ENCODE data around the gene MRPL43. TPM values are rescaled to one million over a fixed set of nuclear protein-coding genes. Genes with fewer than 3 reads are reported as not detected.

Gene MRPL43
- total RNA-seq, 2 experiments from 2014 or later: 53.8 to 56.2 TPM

DNA sequence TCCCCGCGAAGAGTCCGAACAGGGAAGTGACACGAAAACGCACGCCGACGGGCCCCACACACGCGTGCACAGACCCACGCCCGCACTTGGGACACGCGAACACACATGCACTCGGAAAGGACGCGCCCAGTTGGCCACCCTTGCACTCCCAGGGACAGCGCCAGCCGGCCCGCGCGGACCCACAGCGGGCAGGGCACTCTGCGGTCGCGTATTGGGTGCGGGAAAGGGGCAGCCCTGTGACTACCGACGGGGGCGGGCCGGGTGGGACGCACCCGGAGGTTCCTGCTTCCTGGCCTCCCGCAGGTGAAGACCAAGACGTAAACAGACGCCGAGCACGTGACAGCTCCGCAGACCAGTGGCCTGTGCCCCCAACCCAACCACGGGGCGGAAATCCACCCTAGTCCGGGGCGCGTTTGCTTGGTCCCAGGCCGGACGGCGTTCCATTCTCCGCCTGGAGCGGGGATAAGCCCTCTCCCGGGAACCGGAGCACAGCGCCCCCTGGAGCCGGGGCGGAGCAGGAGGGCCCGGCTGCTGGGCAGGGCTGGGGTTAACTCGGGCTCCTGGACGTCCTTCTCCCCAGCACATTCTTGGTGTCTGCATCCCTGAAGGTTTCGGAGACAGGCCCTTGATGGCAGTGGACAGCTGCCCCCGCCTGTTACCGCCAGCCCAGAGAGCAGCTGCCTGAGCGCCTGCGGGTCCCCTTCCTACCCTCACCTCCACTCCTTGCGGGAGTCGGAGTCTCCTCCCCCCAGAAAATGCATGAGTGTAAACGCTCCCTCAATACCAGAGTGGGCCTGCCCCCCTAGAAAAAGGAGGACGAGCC is 10.3 kb upstream of the MRPL43 start:
- Histone ChIP-seq H3K4me3 (ENCODE audit: low read depth, low read length, poor library complexity, severe bottlenecking) (peak overlapping the region; percentile 90), H3K27ac (ENCODE audit: low read depth, low read length, poor library complexity, severe bottlenecking) (peak overlapping the region; percentile 63), H3K4me1 (ENCODE audit: insufficient read depth, low read length, poor library complexity, severe bottlenecking) (peaks cover 25% of the 10 kb centered on the region), H3K4me2 (ENCODE audit: low read length) (peak overlapping the region; percentile 99), H2AFZ (ENCODE audit: low read length) (peak overlapping the region; percentile 91), H3K36me3 (ENCODE audit: insufficient read depth, low read length) (peaks cover 33% of the 10 kb centered on the region; the same call in 1 of the 2 replicates), H3K9me3 (ENCODE audit: low read length) (no peaks in the 10 kb centered on the region), H3K9me2 (ENCODE audit: insufficient read depth, low read length) (no peaks in the 10 kb centered on the region), H3K79me2 (ENCODE audit: insufficient read depth, low read depth, low read length) (no peaks in the 10 kb centered on the region), H4K20me1 (ENCODE audit: insufficient read depth, low read length) (no peaks in the 10 kb centered on the region)
- no TSS peak for BruUV-seq (replicated peaks)
- no peak for TF ChIP-seq EZH2phosphoT487 (IDR thresholded peaks at IDR 0.05; ENCODE audit: borderline replicate concordance, low read depth, low read length)
- TF ChIP-seq, protein P1, sequence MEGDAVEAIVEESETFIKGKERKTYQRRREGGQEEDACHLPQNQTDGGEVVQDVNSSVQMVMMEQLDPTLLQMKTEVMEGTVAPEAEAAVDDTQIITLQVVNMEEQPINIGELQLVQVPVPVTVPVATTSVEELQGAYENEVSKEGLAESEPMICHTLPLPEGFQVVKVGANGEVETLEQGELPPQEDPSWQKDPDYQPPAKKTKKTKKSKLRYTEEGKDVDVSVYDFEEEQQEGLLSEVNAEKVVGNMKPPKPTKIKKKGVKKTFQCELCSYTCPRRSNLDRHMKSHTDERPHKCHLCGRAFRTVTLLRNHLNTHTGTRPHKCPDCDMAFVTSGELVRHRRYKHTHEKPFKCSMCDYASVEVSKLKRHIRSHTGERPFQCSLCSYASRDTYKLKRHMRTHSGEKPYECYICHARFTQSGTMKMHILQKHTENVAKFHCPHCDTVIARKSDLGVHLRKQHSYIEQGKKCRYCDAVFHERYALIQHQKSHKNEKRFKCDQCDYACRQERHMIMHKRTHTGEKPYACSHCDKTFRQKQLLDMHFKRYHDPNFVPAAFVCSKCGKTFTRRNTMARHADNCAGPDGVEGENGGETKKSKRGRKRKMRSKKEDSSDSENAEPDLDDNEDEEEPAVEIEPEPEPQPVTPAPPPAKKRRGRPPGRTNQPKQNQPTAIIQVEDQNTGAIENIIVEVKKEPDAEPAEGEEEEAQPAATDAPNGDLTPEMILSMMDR (conservative IDR thresholded peaks at IDR 0.05; ENCODE audit: low read length): peak; percentile 87
- intact Hi-C loops (cut with micrococcal nuclease; ENCODE audit: unreplicated experiment): loop anchor here (1.0 to 2.0 kb wide), 2 partner anchors 17 to 63 kb away; partner anchors contain the start of gene KAZALD1
- ChIA-PET CTCF (ENCODE audit: unreplicated experiment) (interaction anchor here (0.6 to 1.5 kb wide), 3 partner anchors 17 to 771 kb away, joined by 3 read pairs; no protein-coding TSS in a partner anchor), POLR2A (no interaction called here)
- DNase-seq (ENCODE audit: low spot score): peak; percentile 87

DNA sequence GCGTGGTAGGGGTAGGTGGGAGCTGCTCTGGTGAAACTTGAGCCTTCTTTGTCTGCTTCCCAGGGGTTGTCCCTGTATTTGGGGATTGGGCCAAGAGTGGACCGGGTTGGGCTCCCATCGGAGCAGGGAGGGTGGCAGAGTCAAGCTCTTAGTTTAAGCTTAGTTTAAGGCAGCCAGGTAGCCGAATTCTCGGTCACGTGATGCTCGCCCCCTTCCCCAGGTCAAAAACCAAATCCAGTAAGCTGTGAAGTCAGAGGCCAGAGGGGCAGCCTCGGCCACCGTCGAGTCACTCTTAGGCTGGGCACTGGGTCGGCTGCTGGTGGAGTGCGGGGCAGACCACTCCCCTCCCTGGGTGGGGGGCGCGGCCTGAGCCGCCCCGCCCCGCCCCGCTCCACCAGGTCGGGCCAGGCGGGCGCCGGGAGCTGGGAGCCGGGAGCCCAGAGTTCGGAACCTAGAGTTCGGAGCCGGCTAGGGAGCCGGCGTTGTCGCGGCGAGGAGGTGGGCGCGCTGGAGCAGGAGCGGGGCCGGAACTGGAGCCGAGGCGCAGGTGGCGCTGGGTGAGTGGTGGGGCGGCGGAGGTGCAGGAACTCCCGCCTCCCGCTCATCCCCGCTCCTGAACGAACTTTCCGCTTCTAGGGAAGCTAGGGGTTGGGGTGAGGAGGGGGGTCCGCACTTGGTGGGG is 9.5 kb upstream of the MRPL43 start:
- no peaks in the 10 kb centered on the region for H3K9me3 ChIP-seq (ENCODE audit: low read length)

More for the DNA sequence above, 9.5 kb upstream of the MRPL43 start:
- Histone ChIP-seq H3K36me3 (ENCODE audit: insufficient read depth, low read length) (peaks cover 35% of the 10 kb centered on the region; the same call in 1 of the 2 replicates), H3K4me2 (ENCODE audit: low read length) (peak overlapping the region; percentile 99), H4K20me1 (ENCODE audit: insufficient read depth, low read length) (no peaks in the 10 kb centered on the region), H3K79me2 (ENCODE audit: insufficient read depth, low read depth, low read length) (no peaks in the 10 kb centered on the region), H3K9me2 (ENCODE audit: insufficient read depth, low read length) (no peaks in the 10 kb centered on the region), H3K27ac (ENCODE audit: low read depth, low read length, poor library complexity, severe bottlenecking) (peak overlapping the region; percentile 63), H3K4me3 (ENCODE audit: low read depth, low read length, poor library complexity, severe bottlenecking) (peak overlapping the region; percentile 90), H3K4me1 (ENCODE audit: insufficient read depth, low read length, poor library complexity, severe bottlenecking) (peaks cover 25% of the 10 kb centered on the region), H2AFZ (ENCODE audit: low read length) (peak overlapping the region; percentile 91)
- intact Hi-C loops (cut with micrococcal nuclease; ENCODE audit: unreplicated experiment): loop anchor here (2.0 kb wide), 1 partner anchor 64 kb away; the partner anchor contains the start of gene KAZALD1
- peak; percentile 57 for DNase-seq (ENCODE audit: low spot score)
- TF ChIP-seq EZH2phosphoT487 (IDR thresholded peaks at IDR 0.05; ENCODE audit: borderline replicate concordance, low read depth, low read length): no peak
- TF ChIP-seq, protein P1 (conservative IDR thresholded peaks at IDR 0.05; ENCODE audit: low read length): no peak
- CTCF ChIA-PET (ENCODE audit: unreplicated experiment): interaction anchor here (0.6 kb wide), 2 partner anchors 19 to 770 kb away, joined by 3 read pairs; no protein-coding TSS in a partner anchor
- POLR2A ChIA-PET: interaction anchor here (0.7 kb wide), 1 partner anchor 9 kb away, joined by 3 read pairs; no protein-coding TSS in a partner anchor
- no TSS peak for BruUV-seq (replicated peaks)

All from OCI-LY7 (cell line).